Urinary bladder (tissue), 4 donors: ENCODE measurements around the gene FAM25A. TPM values are rescaled to one million over a fixed set of nuclear protein-coding genes. Genes with fewer than 3 reads are reported as not detected.
"Not testable (repeated sequence)": the region's sequence is repeated elsewhere in the genome, so short reads cannot be mapped to it uniquely, and the experiment has no call there.

Experiments used
- DNase-seq: peaks from one replicate; pipeline ENCODE4 v3.0.0-alpha.2; 2015; ENCODE audit errors: extremely low spot score
- H3K27ac ChIP-seq: one replicate; pipeline ENCODE4 v1.5.1; 2013; ENCODE audit warnings: low read depth, mild to moderate bottlenecking, moderate library complexity
- H3K36me3 ChIP-seq: one replicate; pipeline ENCODE4 v1.6.1; 2013; ENCODE audit warnings: mild to moderate bottlenecking, moderate library complexity; ENCODE audit not compliant: insufficient read depth
- H3K4me1 ChIP-seq: one replicate; pipeline ENCODE4 v1.6.1; 2013; ENCODE audit warnings: mild to moderate bottlenecking, moderate library complexity; ENCODE audit not compliant: insufficient read depth
- H3K4me3 ChIP-seq: one replicate; pipeline ENCODE4 v1.5.1; 2013; ENCODE audit warnings: low read depth, low read length
- WGBS: extraction: QIAGEN DNeasy Blood & Tissue Kit; methylation state at CpG from one replicate; pipeline ENCODE4 v1.1.7; 2013; 5-methylcytosine and 5-hydroxymethylcytosine counted together
- polyA plus RNA-seq: library from polyadenylated mRNA; stranded (reverse); fragments of 200-250 nt; gene quantifications from one replicate; pipeline ENCODE4 v1.2.3, GENCODE V29; 2013
- total RNA-seq: library from RNA; depleted of rRNA; stranded (reverse); fragments of >200 nt; gene quantifications from one replicate; pipeline ENCODE4 v1.2.3, GENCODE V29; 2014
- donor health status: healthy with polysubstance abuse.
- donor health status: healthy.

FAM25A gene
- total and polyA plus RNA-seq, 2 donors = not detected

DNA sequence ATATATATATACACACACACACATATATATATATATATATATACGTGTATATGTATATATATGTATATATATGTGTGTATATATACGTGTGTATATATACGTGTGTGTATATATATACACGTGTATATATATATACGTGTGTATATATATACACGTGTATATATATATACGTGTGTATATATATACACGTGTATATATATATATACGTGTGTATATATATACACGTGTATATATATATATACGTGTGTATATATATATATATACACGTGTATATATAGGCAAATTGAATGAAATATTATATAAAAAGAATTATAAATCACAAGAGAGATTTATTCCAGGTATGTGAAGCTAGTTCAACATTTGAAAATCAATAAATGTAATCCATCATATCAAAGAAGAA is 28.7 kb upstream of the FAM25A start:
- 72% methylated on average over 12 of the region's 12 CpGs for WGBS
- not testable (repeated sequence) for H3K27ac ChIP-seq, H3K36me3 ChIP-seq, H3K4me3 ChIP-seq, H3K4me1 ChIP-seq, DNase-seq

- no peaks in the 10 kb centered on the region for H3K4me1 ChIP-seq
- H3K27ac ChIP-seq = no peak overlapping the region
- peaks cover 2% of the 10 kb centered on the region for H3K36me3 ChIP-seq
- no peak overlapping the region for H3K4me3 ChIP-seq
- DNase-seq = no peak
These were observed 27.6 kb upstream of the FAM25A start for GRCh38 chr10:86992456-86992855.

GRCh38 chr10:86992929-86993328 is 27.2 kb upstream of the FAM25A start:
- Histone ChIP-seq H3K27ac (no peak overlapping the region), H3K4me1 (no peaks in the 10 kb centered on the region), H3K4me3 (no peak overlapping the region), H3K36me3 (peaks cover 2% of the 10 kb centered on the region)
- DNase-seq = no peak
- 68% methylated on average over 2 of the region's 2 CpGs for WGBS

DNA sequence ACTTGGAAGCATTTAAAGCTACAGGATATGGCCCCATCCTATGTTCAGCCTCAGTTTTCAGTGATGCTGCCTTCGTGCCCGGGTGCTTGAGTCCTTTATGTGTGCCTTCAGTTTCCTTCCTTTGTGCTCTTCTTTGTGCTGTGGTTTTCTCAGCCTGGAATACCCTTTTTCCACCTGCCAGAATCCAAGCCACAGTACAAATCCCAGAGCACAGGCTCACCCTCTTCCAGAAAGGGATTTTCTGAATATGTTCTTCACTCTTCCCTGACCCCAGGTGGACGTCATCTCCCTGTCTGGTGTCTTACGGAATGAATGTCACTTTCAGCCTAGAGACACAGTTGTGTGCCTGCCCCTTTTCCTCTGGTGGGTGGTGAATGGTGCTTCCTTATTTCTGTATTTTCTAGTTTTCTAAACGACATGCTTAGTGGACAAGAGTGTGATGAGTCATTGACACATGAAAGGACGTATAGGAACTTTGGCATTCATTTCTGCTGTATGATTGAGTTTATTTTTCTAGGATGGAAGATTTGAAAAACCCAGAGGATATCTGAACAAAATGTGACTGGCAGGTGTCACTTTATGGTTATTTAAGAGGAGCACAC is 20.2 kb upstream of the FAM25A start:
- not testable (repeated sequence) for H3K4me3 ChIP-seq, H3K36me3 ChIP-seq, DNase-seq, H3K27ac ChIP-seq, H3K4me1 ChIP-seq
- whole genome bisulfite sequencing = 80% methylated on average over 6 of the region's 6 CpGs

DNA sequence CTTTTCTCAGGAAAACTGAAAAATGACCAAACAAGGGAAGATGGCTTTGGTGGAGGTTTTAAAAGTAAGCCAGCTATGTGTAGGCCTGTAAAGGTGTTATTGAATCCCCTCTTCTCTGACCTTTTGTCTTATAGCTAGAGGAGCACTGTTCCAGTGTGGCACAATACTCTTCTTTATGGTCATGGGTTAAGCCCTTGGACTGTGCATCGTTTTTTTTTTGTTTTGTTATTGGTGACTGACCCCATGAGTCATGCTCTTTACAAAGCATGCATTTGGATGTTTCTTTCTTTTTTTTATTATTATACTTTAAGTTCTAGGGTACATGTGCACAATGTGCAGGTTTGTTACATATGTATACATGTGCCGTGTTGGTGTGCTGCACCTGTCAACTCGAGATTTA is 19.6 kb upstream of the FAM25A start:
- Histone ChIP-seq H3K4me3 (no peak overlapping the region), H3K27ac (no peak overlapping the region), H3K36me3 (no peaks in the 10 kb centered on the region), H3K4me1 (no peaks in the 10 kb centered on the region)
- DNase-seq = no peak
- 71% methylated on average over 3 of the region's 3 CpGs for WGBS

DNA sequence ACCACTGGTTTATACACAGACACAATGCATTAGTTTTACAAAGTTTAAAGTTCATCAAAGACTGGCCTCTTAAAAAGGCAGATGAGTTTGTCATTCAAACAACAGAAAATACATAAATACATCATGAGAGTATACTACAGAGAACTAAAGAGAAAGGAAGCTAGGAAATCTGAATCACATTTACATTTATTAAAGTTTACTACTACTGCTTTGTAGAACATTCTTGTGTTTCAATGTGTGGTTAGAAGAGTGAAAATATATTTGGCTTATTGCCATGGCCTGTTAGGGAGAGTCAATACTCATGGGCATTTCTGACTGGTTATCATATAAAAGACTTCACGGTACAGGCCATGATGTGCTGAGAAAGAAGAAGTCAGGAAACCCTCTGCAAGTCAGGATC is 13.0 kb upstream of the FAM25A start:
- not testable (repeated sequence) for H3K4me3 ChIP-seq, DNase-seq, H3K27ac ChIP-seq, H3K4me1 ChIP-seq, H3K36me3 ChIP-seq
- 74% methylated on average over 1 of the region's 1 CpG for WGBS

GRCh38 chr10:87007674-87008073 is 12.4 kb upstream of the FAM25A start:
- H3K4me3 ChIP-seq, DNase-seq, H3K27ac ChIP-seq, H3K4me1 ChIP-seq, H3K36me3 ChIP-seq: not testable (repeated sequence)
- WGBS = 91% methylated on average over 6 of the region's 6 CpGs

- not testable (repeated sequence) for H3K27ac ChIP-seq, H3K4me1 ChIP-seq, H3K4me3 ChIP-seq, H3K36me3 ChIP-seq, DNase-seq
- WGBS = 92% methylated on average over 7 of the region's 7 CpGs
These were observed 11.8 kb upstream of the FAM25A start for GRCh38 chr10:87008303-87008702.

- 90% methylated on average over 18 of the region's 18 CpGs for WGBS
These were observed 10.9 kb upstream of the FAM25A start for GRCh38 chr10:87009134-87009696.

GRCh38 chr10:87013528-87013927 is 6.6 kb upstream of the FAM25A start:
- WGBS = 68% methylated on average over 3 of the region's 3 CpGs
- DNase-seq, H3K27ac ChIP-seq, H3K36me3 ChIP-seq, H3K4me3 ChIP-seq, H3K4me1 ChIP-seq: not testable (repeated sequence)

More at GRCh38 chr10:87009134-87009696, 10.9 kb upstream of the FAM25A start:
- H3K4me3 ChIP-seq, H3K4me1 ChIP-seq, DNase-seq, H3K36me3 ChIP-seq, H3K27ac ChIP-seq: not testable (repeated sequence)

GRCh38 chr10:87014986-87015716 is 4.9 kb upstream of the FAM25A start:
- 87% methylated on average over 9 of the region's 10 CpGs for WGBS
- H3K36me3 ChIP-seq, H3K4me3 ChIP-seq, H3K27ac ChIP-seq, H3K4me1 ChIP-seq, DNase-seq: not testable (repeated sequence)

DNA sequence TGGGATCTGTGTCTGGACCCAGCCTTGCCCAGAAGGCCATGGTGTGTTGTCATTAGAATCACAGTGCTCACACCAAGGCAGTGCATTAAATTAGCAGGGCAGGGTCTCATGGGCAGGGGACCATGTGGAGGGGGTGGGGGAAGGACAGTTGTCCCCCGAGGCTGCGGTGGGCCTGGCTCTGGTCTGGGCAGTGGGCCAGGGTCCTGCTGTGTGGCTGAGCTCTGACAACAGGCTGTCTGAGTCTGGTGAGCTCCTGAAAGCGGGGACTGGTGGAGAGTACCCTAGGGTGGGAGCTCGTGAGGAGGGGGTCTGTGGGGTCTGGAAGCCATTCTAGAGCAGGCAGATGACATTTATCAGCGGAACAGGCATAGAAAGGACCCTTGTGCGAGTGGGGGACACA is 2.0 kb upstream of the FAM25A start:
- H3K4me1 ChIP-seq, H3K27ac ChIP-seq, DNase-seq, H3K4me3 ChIP-seq, H3K36me3 ChIP-seq: not testable (repeated sequence)
- 83% methylated on average over 6 of the region's 6 CpGs for WGBS

GRCh38 chr10:87019066-87019465 is 1.0 kb upstream of the FAM25A start:
- DNase-seq, H3K4me3 ChIP-seq, H3K27ac ChIP-seq, H3K4me1 ChIP-seq, H3K36me3 ChIP-seq: not testable (repeated sequence)
- 84% methylated on average over 6 of the region's 6 CpGs for WGBS

DNA sequence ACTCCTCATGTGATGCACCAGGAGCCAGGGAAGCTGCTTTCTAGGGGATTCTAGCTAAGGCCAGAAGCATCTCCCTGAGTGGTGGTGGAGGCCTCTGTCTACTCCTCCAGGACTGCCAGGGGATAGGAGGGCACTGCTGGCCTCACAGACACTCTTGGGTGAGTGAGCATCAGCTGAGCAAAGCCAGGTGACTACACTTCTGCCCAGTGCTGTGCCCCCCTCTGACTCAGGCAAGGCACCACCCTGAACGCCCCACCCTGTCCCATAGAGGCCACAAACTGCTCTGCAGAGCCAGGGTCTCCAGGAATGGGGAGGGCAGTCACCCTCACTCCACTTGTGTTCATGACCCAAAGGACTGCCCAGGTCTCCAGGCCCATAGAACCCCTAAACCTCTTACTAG is 590 bp upstream of the FAM25A start:
- not testable (repeated sequence) for H3K36me3 ChIP-seq, H3K4me3 ChIP-seq, H3K4me1 ChIP-seq, DNase-seq, H3K27ac ChIP-seq
- 100% methylated on average over 1 of the region's 1 CpG for WGBS
